Activated CD4-positive, alpha-beta T cell treated with anti-CD3 and anti-CD28 coated beads, Interleukin-2, amount 10 ng/mL, durations not matched to agents 7 days and 5 days (primary cell): ENCODE measurements around the gene PCMT1. TPM values are rescaled to one million over a fixed set of nuclear protein-coding genes. Genes with fewer than 3 reads are reported as not detected.
"Not testable (repeated sequence)": the region's sequence is repeated elsewhere in the genome, so short reads cannot be mapped to it uniquely, and the experiment has no call there.

Source experiments
- CTCF ChIA-PET: fragments of 350-600 bp; sonication (Branson Sonifier 250); formaldehyde crosslinking; loops from one replicate; lab custom pipeline; 2021; ENCODE audit warnings: antibody characterized with exemption; lab: Charles Lee
- POLR2A ChIA-PET: fragments of 350-600 bp; sonication (Branson Sonifier 250); formaldehyde crosslinking; loops from one replicate; lab custom pipeline; 2021; ENCODE audit warnings: antibody characterized with exemption; lab: Charles Lee
- DNase-seq: peaks from one replicate; pipeline ENCODE4 v3.0.0-alpha.2; 2020
- H3K27ac Mint-ChIP-seq: one replicate; pipeline ENCODE4 v1.8.0; 2021; ENCODE audit warnings: mild to moderate bottlenecking, moderate library complexity, mixed read lengths
- H3K27me3 Mint-ChIP-seq: one replicate; pipeline ENCODE4 v1.8.0; 2021; ENCODE audit warnings: mixed read lengths
- H3K36me3 Mint-ChIP-seq: one replicate; pipeline ENCODE4 v1.8.0; 2021; ENCODE audit warnings: low read depth, mixed read lengths
- H3K4me1 Mint-ChIP-seq: one replicate; pipeline ENCODE4 v1.8.0; 2021; ENCODE audit warnings: mixed read lengths
- H3K4me3 Mint-ChIP-seq: one replicate; pipeline ENCODE4 v1.8.0; 2021; ENCODE audit warnings: mild to moderate bottlenecking, moderate library complexity, mixed read lengths
- H3K9me3 Mint-ChIP-seq: one replicate; pipeline ENCODE4 v1.8.0; 2021; ENCODE audit warnings: mixed read lengths
- total RNA-seq, 2 experiments: library from RNA; stranded (reverse); gene quantifications; one replicate each; pipeline ENCODE4 v1.2.3, GENCODE V29; 2021

PCMT1 gene
- total RNA-seq, 2 experiments from 2014 or later = 86.2 to 93.9 TPM

DNA sequence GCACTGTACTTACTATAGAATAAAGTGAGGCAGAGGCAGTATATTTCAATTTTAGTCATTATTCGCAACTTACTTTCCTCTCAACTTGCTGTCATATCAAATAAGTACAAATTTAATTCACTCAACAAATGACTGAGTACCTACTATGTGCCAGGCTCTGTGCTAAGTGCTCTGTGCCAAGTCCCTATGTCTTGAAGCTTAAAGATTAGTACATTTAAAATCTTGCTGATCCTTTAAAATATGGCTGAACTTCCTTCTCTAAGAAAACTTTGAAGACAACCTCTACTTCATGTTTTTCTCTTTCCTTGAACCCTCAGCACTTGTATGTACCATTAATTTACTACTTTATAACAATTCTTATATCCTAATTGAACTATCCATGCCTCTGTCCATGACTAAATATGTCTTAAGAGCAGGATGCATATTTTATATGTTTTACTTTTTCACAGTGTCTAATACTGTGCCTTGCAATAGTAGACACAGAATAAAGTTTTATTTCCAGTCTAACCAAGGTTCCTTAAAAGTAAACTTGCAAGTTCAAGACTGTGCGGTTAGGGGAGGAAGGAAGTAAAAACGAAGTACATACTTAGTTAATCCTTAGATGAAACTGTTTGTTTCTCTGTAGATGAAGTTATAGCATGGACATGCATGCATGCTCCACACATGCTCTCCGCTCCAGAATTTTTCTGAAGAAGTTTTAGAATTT is 21.6 kb upstream of the PCMT1 start:
- Mint-ChIP-seq H3K9me3 (no peaks in the 10 kb centered on the region), H3K27me3 (no peaks in the 10 kb centered on the region), H3K27ac (peak overlapping the region; percentile 83), H3K36me3 (peaks cover 56% of the 10 kb centered on the region), H3K4me1 (peaks cover 33% of the 10 kb centered on the region), H3K4me3 (peak overlapping the region; percentile 14)
- ChIA-PET CTCF (interaction anchor here (1.7 kb wide), 1 partner anchor 18 kb away, joined by 4 read pairs; the partner anchor contains the start of gene NUP43), POLR2A (no interaction called here)
- no peak for DNase-seq

DNA sequence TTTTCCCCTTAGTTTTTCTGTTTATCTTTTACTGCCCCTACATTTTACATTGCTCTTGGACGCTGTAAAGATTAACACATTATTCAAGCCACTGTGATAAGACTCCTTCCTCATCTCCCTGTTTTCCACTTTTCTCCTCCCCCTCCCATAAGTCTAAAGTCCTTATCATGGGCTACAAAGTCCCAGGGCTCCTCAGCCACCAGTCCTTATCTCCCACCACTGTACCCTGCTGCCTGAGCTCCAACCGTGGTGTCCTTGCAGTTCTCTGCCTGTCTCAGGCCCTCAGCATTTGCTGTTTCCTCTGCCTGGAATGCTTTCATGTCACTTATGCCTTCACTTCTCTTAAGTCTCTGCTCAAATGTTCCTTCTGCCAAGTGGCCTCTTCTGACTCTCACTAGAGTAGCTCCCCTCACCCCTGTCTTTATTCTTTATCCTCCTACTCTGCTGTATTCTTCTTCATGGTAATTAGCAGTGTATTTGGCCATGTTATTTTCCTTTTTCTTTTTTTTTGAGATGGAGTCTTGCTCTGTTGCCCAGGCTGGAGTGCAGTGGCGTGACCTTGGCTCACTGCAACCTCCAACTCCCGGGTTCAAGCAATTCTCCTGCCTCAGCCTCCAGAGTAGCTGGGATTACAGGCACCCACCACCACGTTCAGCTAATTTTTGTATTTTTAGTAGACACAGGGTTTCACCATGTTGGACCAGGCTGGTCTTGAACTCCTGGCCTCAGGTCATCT is 20.9 kb upstream of the PCMT1 start:
- H3K9me3 Mint-ChIP-seq = no peaks in the 10 kb centered on the region
- POLR2A ChIA-PET = no interaction called here
- CTCF ChIA-PET = interaction anchor here (1.7 kb wide), 1 partner anchor 17 kb away, joined by 4 read pairs; the partner anchor contains the start of gene NUP43
- H3K4me1 Mint-ChIP-seq = peaks cover 32% of the 10 kb centered on the region
- H3K27ac Mint-ChIP-seq = peak overlapping the region; percentile 83
- H3K27me3 Mint-ChIP-seq = no peaks in the 10 kb centered on the region
- no peak for DNase-seq
- peaks cover 57% of the 10 kb centered on the region for H3K36me3 Mint-ChIP-seq
- H3K4me3 Mint-ChIP-seq = peak overlapping the region; percentile 14

DNA sequence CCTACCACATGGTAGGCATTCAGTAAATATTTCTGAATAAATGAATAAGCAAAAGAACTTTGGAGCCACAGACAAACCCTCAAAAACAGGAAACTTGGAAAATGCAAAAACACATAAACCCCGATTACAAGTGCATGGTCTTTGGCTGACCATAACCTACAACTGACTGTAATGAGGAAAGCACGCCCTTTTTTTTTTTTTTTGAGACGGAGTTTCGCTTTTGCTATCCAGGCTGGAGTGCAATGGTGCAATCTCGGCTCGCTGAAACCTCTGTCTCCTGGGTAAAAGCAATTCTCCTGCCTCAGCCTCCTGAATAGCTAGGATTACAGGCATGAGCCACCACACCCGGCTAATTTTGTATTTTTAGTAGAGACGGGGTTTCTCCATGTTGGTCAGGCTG is 19.7 kb upstream of the PCMT1 start:
- Mint-ChIP-seq H3K27ac (no peak overlapping the region), H3K4me3 (no peak overlapping the region), H3K4me1 (peaks cover 27% of the 10 kb centered on the region), H3K9me3 (no peaks in the 10 kb centered on the region), H3K36me3 (peaks cover 51% of the 10 kb centered on the region), H3K27me3 (no peaks in the 10 kb centered on the region)
- CTCF ChIA-PET = interaction anchor here (1.8 kb wide), 1 partner anchor 8 kb away, joined by 6 read pairs; no protein-coding TSS in a partner anchor
- DNase-seq = no peak
- POLR2A ChIA-PET = no interaction called here

DNA sequence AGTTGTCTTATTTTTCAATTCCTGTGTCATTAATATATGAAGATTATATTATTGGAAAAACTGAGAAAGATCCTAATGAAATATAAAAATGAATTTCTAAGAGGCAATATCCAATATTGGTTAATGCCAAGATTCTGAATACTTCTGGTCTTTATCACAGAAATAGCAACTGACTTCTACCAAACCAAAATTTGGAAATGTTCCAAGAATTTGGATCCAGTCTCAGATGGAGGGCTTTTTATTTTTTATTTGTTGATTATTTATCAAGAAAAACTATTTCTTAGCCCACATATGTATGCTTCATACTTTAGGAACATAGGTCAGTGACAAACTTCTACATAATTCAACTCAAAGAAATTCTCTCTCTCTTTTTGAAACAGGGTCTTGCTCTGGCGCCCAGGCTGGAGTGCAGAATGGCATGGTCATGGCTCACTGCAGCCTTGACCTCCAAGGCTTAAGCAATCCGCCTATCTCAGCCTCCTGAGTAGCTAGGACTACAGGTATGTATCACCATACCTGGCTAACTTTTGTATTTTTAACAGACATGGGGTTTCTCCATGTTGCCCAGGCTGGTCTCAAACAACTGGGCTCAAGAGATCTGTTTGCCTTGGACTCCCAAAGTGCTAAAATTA is 16.3 kb upstream of the PCMT1 start:
- Mint-ChIP-seq H3K9me3 (no peaks in the 10 kb centered on the region), H3K36me3 (peaks cover 48% of the 10 kb centered on the region), H3K4me1 (peaks cover 22% of the 10 kb centered on the region), H3K4me3 (no peak overlapping the region), H3K27ac (no peak overlapping the region), H3K27me3 (no peaks in the 10 kb centered on the region)
- DNase-seq = no peak
- ChIA-PET POLR2A (interaction anchor here (0.6 kb wide), 1 partner anchor 26 kb away, joined by 3 read pairs; no protein-coding TSS in a partner anchor), CTCF (interaction anchor here (1.0 to 1.1 kb wide), 2 partner anchors 35 to 61 kb away, joined by 4 read pairs; no protein-coding TSS in a partner anchor)

DNA sequence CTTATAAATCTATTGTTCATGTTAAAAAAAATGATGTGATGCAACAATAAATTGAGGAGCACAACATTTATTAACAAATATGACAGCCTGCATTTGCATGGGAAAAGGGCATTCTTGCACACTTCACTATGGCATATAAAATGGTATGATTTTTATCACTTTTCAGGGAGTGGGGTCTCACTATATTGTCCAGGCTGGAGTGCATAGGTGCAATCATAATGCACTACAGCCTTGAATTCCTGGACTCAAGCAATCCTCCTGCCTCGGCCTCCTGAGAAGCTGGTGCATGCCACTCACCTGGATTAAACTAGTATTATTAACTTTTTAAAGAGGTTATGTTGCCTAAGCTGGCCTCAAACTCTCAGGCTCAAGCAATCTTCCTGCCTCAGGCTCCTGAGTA is 14.6 kb upstream of the PCMT1 start:
- ChIA-PET POLR2A (no interaction called here), CTCF (interaction anchor here (0.9 to 2.7 kb wide), 2 partner anchors 11 to 18 kb away, joined by 3 to 11 read pairs; partner anchors contain the start of gene NUP43)
- Mint-ChIP-seq H3K9me3 (no peaks in the 10 kb centered on the region), H3K36me3 (peaks cover 43% of the 10 kb centered on the region), H3K27me3 (no peaks in the 10 kb centered on the region), H3K4me3 (no peak overlapping the region), H3K27ac (no peak overlapping the region), H3K4me1 (peaks cover 10% of the 10 kb centered on the region)
- no peak for DNase-seq

DNA sequence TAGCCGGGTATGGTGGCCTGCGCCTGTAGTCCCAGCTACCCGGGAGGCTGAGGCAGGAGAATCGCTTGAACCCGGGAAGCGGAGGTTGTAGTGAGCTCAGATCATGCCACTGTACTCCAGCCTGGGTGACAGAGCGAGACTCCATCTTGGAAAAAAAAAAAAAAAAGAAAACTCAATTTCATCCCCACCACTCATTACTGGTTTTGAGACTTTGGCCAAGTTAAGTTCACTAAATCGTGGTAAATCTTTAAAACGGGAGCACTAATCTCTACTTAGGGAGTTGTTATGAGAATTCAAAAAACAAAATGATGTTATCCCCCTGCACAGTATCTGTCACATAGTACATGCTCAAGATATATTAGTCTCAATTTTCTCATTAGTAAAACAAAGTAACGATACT is 4.3 kb upstream of the PCMT1 start:
- ChIA-PET CTCF (interaction anchor here (0.6 to 2.1 kb wide), 6 partner anchors 8 to 50 kb away, joined by 3 to 11 read pairs (median 4); no protein-coding TSS in a partner anchor), POLR2A (interaction anchor here (0.8 kb wide), 1 partner anchor 685 kb away, joined by 3 read pairs; no protein-coding TSS in a partner anchor)
- peak overlapping the region; percentile 100 for H3K4me3 Mint-ChIP-seq
- DNase-seq, H3K27me3 Mint-ChIP-seq, H3K9me3 Mint-ChIP-seq: not testable (repeated sequence)
- peaks cover 31% of the 10 kb centered on the region for H3K36me3 Mint-ChIP-seq
- peak overlapping the region; percentile 95 for H3K27ac Mint-ChIP-seq
- H3K4me1 Mint-ChIP-seq = peaks cover 25% of the 10 kb centered on the region

DNA sequence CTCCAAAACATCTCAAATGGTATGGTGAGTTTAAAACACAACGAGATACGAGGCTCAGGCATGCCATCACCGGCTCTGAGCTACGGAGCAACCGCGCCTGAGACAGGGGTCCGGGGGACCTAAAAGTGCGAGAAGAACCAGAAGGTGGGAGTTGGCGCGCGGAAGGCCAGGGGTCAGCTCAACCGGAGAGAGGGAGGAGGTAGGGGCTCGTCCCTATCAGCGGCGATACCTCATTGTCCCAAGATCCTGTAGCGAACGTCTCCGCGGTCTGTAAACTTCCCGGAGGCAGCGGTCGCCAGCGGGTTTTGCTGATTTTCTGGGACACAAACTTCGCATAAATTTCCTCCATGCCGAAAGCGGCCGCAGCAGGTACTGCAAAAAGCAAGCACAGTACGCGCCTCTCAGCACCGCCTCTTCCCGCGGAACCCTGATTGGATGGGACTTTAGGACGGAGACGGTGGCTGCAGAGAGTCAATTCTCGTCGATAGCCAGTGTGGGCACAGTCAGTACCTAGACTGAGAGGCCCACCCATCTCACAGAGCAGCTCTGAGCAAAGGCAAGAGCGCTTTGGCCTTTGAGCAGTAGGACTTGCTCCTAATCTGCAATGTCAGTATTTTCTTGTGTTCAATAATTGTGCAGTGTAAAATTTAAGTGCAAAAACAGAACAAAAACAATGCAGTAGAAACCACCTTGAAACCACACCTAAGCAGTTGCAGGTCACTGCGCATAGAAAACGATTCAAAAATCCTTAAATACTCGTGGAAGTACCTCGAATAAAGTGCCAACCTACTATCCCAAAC is 3.2 kb upstream of the PCMT1 start, which contains the start of gene NUP43:
Gene NUP43, minus strand, starts transcription at position 383 of the 800 bp plus-strand sequence. Its CDS starts 34 bp downstream, at position 349.
- Mint-ChIP-seq H3K4me3 (peak within 1 kb of the TSS; percentile 100), H3K36me3 (peaks cover 26% of the 10 kb centered on the region), H3K9me3 (no peaks in the 10 kb centered on the region), H3K27ac (peak within 1 kb of the TSS; percentile 95), H3K4me1 (peaks cover 33% of the 10 kb centered on the region), H3K27me3 (no peaks in the 10 kb centered on the region)
- CTCF ChIA-PET = interaction anchor here (0.6 to 2.1 kb wide), 8 partner anchors 11 to 56 kb away, joined by 3 to 11 read pairs (median 4); partner anchors contain the start of gene LATS1
- DNase-seq = peak; percentile 95
- POLR2A ChIA-PET = interaction anchor here (0.8 kb wide), 1 partner anchor 684 kb away, joined by 3 read pairs; no protein-coding TSS in a partner anchor

DNA sequence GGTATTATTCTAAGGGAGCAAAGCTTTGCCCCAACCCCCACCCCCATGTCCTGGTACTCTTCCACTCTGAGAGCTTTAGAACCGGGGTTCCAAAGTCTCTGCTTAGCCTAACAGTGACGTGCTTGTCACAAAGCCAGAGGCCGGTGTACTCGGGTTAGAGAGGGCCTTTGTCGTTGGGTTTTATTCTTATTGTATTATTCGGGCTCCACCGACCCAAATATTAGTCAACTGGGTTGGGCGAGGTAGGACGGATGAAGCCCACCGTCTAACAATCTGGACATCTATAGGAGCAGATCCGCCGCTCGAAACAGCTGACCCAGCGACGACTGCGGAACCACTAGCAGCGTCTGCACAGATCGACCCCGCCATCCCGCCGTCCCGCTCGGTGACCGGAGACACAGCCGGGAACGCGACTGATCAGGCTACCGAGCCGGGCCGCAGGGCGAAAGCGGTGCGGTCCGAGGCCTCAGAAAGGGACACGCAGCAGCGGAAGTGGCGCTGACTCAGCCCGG is 403 bp upstream of the PCMT1 start:
- CTCF ChIA-PET = interaction anchor here (0.6 to 1.5 kb wide), 3 partner anchors 8 to 265 kb away, joined by 3 to 6 read pairs (median 3); no protein-coding TSS in a partner anchor
- DNase-seq = not testable (repeated sequence)
- peak overlapping the region; percentile 89 for H3K27ac Mint-ChIP-seq

DNA sequence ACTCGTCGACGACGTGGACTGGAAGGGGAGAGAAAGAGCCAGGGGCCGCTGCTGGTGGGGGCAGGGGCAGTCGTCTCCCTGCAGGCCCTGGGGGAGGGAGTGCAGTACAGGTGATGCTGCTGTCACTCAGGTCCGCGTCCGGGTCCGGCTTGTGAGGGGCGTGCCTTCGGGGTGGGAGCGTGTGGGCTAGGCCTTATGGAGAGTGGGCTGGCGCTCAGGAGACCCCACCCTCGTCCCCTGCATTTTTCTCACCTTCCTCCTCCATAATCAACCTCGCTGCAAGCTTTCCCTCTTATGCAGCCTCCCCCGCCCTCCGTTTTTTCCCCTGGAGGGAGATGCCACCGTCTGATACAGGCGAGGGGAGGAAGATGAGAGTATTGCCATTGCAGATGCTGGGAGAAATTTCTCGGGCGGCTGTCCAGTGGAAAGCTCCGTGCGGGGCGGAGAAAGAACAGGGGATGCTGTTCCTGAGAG is 632 bp downstream of the PCMT1 start:
- peak overlapping the region; percentile 89 for H3K27ac Mint-ChIP-seq
- POLR2A ChIA-PET = no interaction called here
- H3K36me3 Mint-ChIP-seq = peaks cover 13% of the 10 kb centered on the region
- CTCF ChIA-PET = interaction anchor here (1.4 kb wide), 1 partner anchor 17 kb away, joined by 3 read pairs; no protein-coding TSS in a partner anchor
- peak; percentile 62 for DNase-seq
- no peaks in the 10 kb centered on the region for H3K27me3 Mint-ChIP-seq
- H3K4me3 Mint-ChIP-seq = peak overlapping the region; percentile 82
- H3K4me1 Mint-ChIP-seq = peaks cover 50% of the 10 kb centered on the region
- no peaks in the 10 kb centered on the region for H3K9me3 Mint-ChIP-seq

More for the DNA sequence above, 403 bp upstream of the PCMT1 start:
- H3K27me3 Mint-ChIP-seq, POLR2A ChIA-PET, H3K9me3 Mint-ChIP-seq: not testable (repeated sequence)
- Mint-ChIP-seq H3K4me1 (peaks cover 48% of the 10 kb centered on the region), H3K36me3 (peaks cover 13% of the 10 kb centered on the region), H3K4me3 (peak overlapping the region; percentile 82)

DNA sequence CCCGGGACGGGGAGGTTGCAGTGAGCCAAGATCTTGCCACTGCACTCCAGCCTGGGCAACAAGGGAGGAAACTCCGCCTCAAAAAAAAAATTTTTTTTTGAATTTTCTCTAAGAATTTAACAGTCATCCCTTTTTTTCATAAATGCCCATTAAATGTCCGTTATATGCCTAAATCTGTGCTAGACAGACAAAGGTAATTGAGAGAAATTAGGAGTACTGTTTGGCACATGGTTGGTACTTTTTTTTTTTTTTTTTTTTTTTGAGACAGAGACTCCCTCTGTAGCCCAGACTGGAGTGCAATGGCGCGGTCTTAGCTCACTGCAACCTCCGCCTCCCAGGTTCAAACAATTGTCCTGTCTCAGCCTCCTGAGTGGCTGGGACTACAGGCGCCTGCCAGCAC is 1.7 kb downstream of the PCMT1 start:
- Mint-ChIP-seq H3K9me3 (no peaks in the 10 kb centered on the region), H3K4me3 (peak overlapping the region; percentile 82), H3K4me1 (peaks cover 46% of the 10 kb centered on the region), H3K27ac (no peak overlapping the region), H3K27me3 (no peaks in the 10 kb centered on the region), H3K36me3 (peaks cover 11% of the 10 kb centered on the region)
- POLR2A ChIA-PET = no interaction called here
- CTCF ChIA-PET = interaction anchor here (0.7 to 1.4 kb wide), 3 partner anchors 14 to 51 kb away, joined by 3 read pairs; no protein-coding TSS in a partner anchor
- DNase-seq = no peak

DNA sequence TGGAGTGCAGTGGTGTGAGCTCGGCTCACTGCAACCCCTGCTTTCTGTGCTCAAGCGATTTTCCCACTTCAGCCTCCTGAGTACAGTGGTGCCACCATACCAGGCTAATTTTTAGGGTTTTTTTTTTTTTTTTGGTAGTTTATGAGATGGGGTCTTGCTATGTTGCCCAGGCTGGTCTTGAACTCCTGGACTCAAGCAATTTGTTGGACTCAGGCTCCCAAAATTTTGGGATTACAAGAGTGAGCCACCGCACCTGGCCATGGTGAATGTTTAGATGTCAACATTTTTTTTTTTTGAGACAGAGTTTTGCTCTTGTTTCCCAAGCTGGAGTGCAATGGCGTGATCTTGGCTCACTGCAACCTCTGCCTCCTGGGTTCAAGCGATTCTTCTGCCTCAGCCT is 2.4 kb downstream of the PCMT1 start:
- H3K27me3 Mint-ChIP-seq, H3K4me3 Mint-ChIP-seq, H3K9me3 Mint-ChIP-seq, H3K27ac Mint-ChIP-seq, DNase-seq, POLR2A ChIA-PET: not testable (repeated sequence)
- Mint-ChIP-seq H3K4me1 (peaks cover 39% of the 10 kb centered on the region), H3K36me3 (peaks cover 11% of the 10 kb centered on the region)
- CTCF ChIA-PET = interaction anchor here (0.7 kb wide), 1 partner anchor 50 kb away, joined by 3 read pairs; no protein-coding TSS in a partner anchor
